Heart right ventricle (tissue), 16 donors: Measurements from ENCODE around the gene IQUB. TPM values are rescaled to one million over a fixed set of nuclear protein-coding genes. Genes with fewer than 3 reads are reported as not detected.

ENCODE experiments used
- ATAC-seq, 8 donors: fragments of 200-7000 bp; cut with Tn5 transposase; one replicate each; pipeline ENCODE4 v1.9.1; 2020; ENCODE audit warnings: mild to moderate bottlenecking in 8 of 8, moderate library complexity in 8 of 8, moderate number of reproducible peaks in 1 of 8
- DNase-seq, 2 donors: peaks; one replicate each; pipeline ENCODE4 v3.0.0-alpha.2; 2020
- H3K27ac ChIP-seq, 10 donors: fragments of 200-600 bp; sonication (generic) in 2 of 10; one replicate each; pipeline versions ENCODE4 v1.5.0 to v1.8.0; 2020 to 2022; ENCODE audit warnings: mild to moderate bottlenecking in 3 of 10
- H3K27me3 ChIP-seq, 7 donors: fragments of 200-600 bp; one replicate each; pipeline ENCODE4 v1.8.0; 2021 to 2022; ENCODE audit warnings: mild to moderate bottlenecking in 2 of 7
- H3K36me3 ChIP-seq, 9 donors: fragments of 200-600 bp; sonication (generic) in 1 of 9; one replicate each; pipeline versions ENCODE4 v1.5.0 to v1.8.0; 2020 to 2022; ENCODE audit warnings: mild to moderate bottlenecking in 2 of 9
- H3K4me1 ChIP-seq, 9 donors: fragments of 200-600 bp; sonication (generic) in 1 of 9; one replicate each; pipeline versions ENCODE4 v1.5.0 to v1.8.0; 2020 to 2022; ENCODE audit warnings: mild to moderate bottlenecking in 4 of 9
- H3K4me3 ChIP-seq, 10 donors: fragments of 200-600 bp; sonication (generic) in 2 of 10; one replicate each; pipeline versions ENCODE4 v1.5.0 to v1.8.0; 2020 to 2022; ENCODE audit warnings: mild to moderate bottlenecking in 7 of 10, moderate library complexity in 2 of 10
- H3K9me3 ChIP-seq, 11 donors: fragments of 200-600 bp in 10 of 11; sonication (generic) in 2 of 11; one replicate each; pipeline versions ENCODE4 v1.5.0 to v1.8.0; 2013 to 2022; ENCODE audit warnings: mild to moderate bottlenecking in 2 of 11, control low read depth in 1 of 11, moderate library complexity in 1 of 11
- CTCF ChIP-seq, 9 donors: fragments of 200-600 bp; sonication (generic) in 2 of 9; IDR thresholded peaks; one replicate each; pipeline versions ENCODE4 v1.5.0 to v1.8.0; 2021 to 2022; ENCODE audit warnings: antibody characterized with exemption in 9 of 9, mild to moderate bottlenecking in 5 of 9, moderate library complexity in 1 of 9
- WGBS, 2 donors: extraction: QIAGEN DNeasy Blood & Tissue Kit; methylation state at CpG; one replicate each; pipeline ENCODE4 v1.1.7; 2013; ENCODE audit warnings: inconsistent platforms in 1 of 2; 5-methylcytosine and 5-hydroxymethylcytosine counted together
- intact Hi-C, 10 donors: fragments of 100-400 bp; cut with DNase I; formaldehyde crosslinking; loops; one replicate each; pipeline versions ENCODE4 v1.11.1 to v1.14.2; 2022
- polyA plus RNA-seq, 2 donors: library from polyadenylated mRNA; stranded (reverse); fragments of 200-250 nt; gene quantifications; one replicate each; pipeline ENCODE4 v1.2.3, GENCODE V29; 2013
- total RNA-seq, 10 donors: library from RNA; stranded (reverse); fragmentation: NEBNext Ultra II Directional in 3 of 10; extraction: Animal tissue kit (Norgen Biotek cat#: 25700) in 3 of 10; gene quantifications; one replicate each; pipeline versions ENCODE4 v1.2.1 to v1.2.4, GENCODE V29; 2021 to 2023
- donor health status: Arrhythmogenic right ventricular cardiomyopathy.
- donor health status: ischemic (EF 13 %, LVEDD 7.1; RV severe dilation, severe dysfunction).
- donor health status: healthy with polysubstance abuse.
- donor health status: DM: no; HTN: yes; CAD: no.
- donor health status: DM: no; HTN: no; CAD: no.
- donor health status: ischemic (EF 25% LVEDD 6.9; RV normal size, moderate dysfunction).
- donor health status: ischemic (EF 25% LVEDD 5.7; RV mildly dilated, moderate dysfunction).
- donor health status: healthy.
- donor health status: DM: yes; HTN: yes; CAD: no.
- donor health status: Ischemic cardiomyopathy.
- donor health status: ischemic (EF 35%, LVEDD 5.7; RV mildly dilated, moderate dysfunction).
- donor health status: nonischemic (EF 11% LVEDD 7.7; RV severe dilation, severe dysfunction).
- donor health status: DM: yes; HTN: yes; CAD: no.
- donor health status: PGD.
- donor health status: ischemic (EF 29% LVEDD 5.4; RV normal size, mild dysfunction).
- donor health status: nonischemic (EF 23%, LVEDD 6.1; RV moderate dilation, normal function).

Gene IQUB
- total and polyA plus RNA-seq, 12 donors, result 0.13 to 0.83 (median 0.51) TPM

GRCh38 chr7:123472327-123472726 is 62.1 kb downstream of the IQUB start:
- Histone ChIP-seq H3K27ac (no peak overlapping the region), H3K9me3 (peaks cover 0 to 9% (median 0%) of the 10 kb centered on the region in 11 donors), H3K27me3 (no peaks in the 10 kb centered on the region), H3K4me1 (peaks cover 0 to 4% (median 0%) of the 10 kb centered on the region in 9 donors), H3K36me3 (no peaks in the 10 kb centered on the region), H3K4me3 (no peak overlapping the region)
- DNase-seq, result no peak
- TF ChIP-seq CTCF (IDR thresholded peaks at IDR 0.05), result no peak
- intact Hi-C loops, result no loop called here
- WGBS, 2 donors, result 87 to 88% methylated on average over 2 of the region's 2 CpGs
- ATAC-seq, result no peak

GRCh38 chr7:123468303-123468702 is 66.1 kb downstream of the IQUB start:
- H3K27ac ChIP-seq, result no peak overlapping the region
- ATAC-seq (peak in 3 of 8 donors; percentile 33 to 68 (median 49)), DNase-seq (no peak)
- no peak for TF ChIP-seq CTCF (IDR thresholded peaks at IDR 0.05)
- no peaks in the 10 kb centered on the region for H3K9me3 ChIP-seq
- H3K27me3 ChIP-seq, result no peaks in the 10 kb centered on the region
- peaks cover 0 to 4% (median 0%) of the 10 kb centered on the region in 9 donors for H3K4me1 ChIP-seq
- no peak overlapping the region for H3K4me3 ChIP-seq
- 68 to 70% methylated on average over 5 of the region's 5 CpGs for WGBS, 2 donors
- intact Hi-C loops, result no loop called here
- H3K36me3 ChIP-seq, result no peaks in the 10 kb centered on the region

GRCh38 chr7:123463890-123464289 is 70.5 kb downstream of the IQUB start:
- WGBS, 2 donors, result 82 to 83% methylated on average over 2 of the region's 2 CpGs
- H3K27me3 ChIP-seq, result no peaks in the 10 kb centered on the region
- no peak for TF ChIP-seq CTCF (IDR thresholded peaks at IDR 0.05)
- no peak overlapping the region for H3K4me3 ChIP-seq
- H3K9me3 ChIP-seq, result no peaks in the 10 kb centered on the region
- H3K27ac ChIP-seq, result no peak overlapping the region
- no peaks in the 10 kb centered on the region for H3K36me3 ChIP-seq
- intact Hi-C loops, result no loop called here
- DNase-seq (no peak), ATAC-seq (no peak)
- H3K4me1 ChIP-seq, result peaks cover 0 to 4% (median 0%) of the 10 kb centered on the region in 9 donors

- peak in 3 of 8 donors; percentile 49 to 68 (median 67) for ATAC-seq
- Histone ChIP-seq H3K36me3 (no peaks in the 10 kb centered on the region), H3K27ac (no peak overlapping the region), H3K9me3 (no peaks in the 10 kb centered on the region), H3K27me3 (no peaks in the 10 kb centered on the region), H3K4me1 (no peaks in the 10 kb centered on the region), H3K4me3 (no peak overlapping the region)
- 51 to 65% methylated on average over 3 of the region's 3 CpGs for WGBS, 2 donors
- intact Hi-C loops, result no loop called here
- DNase-seq, result no peak
- TF ChIP-seq CTCF (IDR thresholded peaks at IDR 0.05), result no peak
Measured at GRCh38 chr7:123460616-123461015, 73.8 kb downstream of the IQUB start.
